ENCODE results near the gene GNAL.

DNA sequence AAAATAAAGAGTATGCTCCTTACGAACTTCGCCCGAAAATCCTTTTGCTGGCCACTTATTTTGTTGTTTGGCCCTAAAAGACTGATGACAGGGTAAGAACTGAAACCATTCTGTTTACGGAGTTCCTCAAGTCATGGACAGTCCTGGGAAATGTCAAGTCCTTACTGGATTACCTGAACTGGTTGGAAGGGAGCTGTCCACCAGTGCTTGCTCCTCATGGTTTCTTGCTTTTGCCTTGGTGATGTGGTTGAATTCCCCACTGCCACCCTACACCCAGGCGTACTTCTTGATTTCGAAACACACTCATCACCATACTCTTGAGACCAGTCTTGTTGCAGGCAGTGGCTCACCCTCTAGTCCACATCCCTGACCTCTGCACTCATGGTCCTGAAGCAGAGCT lies 113.1 kb downstream of the GNAL start:
- TF ChIP-seq CTCF (conservative IDR thresholded peaks at IDR 0.05; ENCODE audit: low read depth, low read length) (no peak), CHD1 (IDR thresholded peaks at IDR 0.05; ENCODE audit: low read depth, low read length) (no peak), RAD21 (IDR thresholded peaks at IDR 0.05; ENCODE audit: low read length) (no peak), MAZ (IDR thresholded peaks at IDR 0.05; ENCODE audit: borderline replicate concordance, low read depth, low read length) (no peak), BHLHE40 (IDR thresholded peaks at IDR 0.05; ENCODE audit: low read depth, low read length) (no peak), POLR2A (IDR thresholded peaks at IDR 0.05; ENCODE audit: low read depth, low read length) (no peak)
